ENCODE data around the gene TRIM3.

TRIM3 gene

GRCh38 chr11:6468712-6469495 lies 4.8 kb downstream of the TRIM3 start:
- POLR2A ChIA-PET: interaction anchor here (2.4 kb wide), 1 partner anchor 13 kb away, joined by 6 read pairs; the partner anchor contains the start of genes ARFIP2 and TIMM10B
- H3K4me3 ChIP-seq (ENCODE audit: low read depth, low read length): no peak overlapping the region
- no peak for TF ChIP-seq CTCF (IDR thresholded peaks at IDR 0.05; ENCODE audit: insufficient read depth, low read length, missing control alignments)
- no peak for DNase-seq (ENCODE audit: low read depth, low spot score)
- CTCF ChIA-PET: interaction anchor here (0.8 to 2.0 kb wide), 11 partner anchors 12 to 214 kb away, joined by 3 to 9 read pairs (median 3); partner anchors contain the start of gene MRPL17

- no peak for DNase-seq (ENCODE audit: low read depth, low spot score)
- H3K4me3 ChIP-seq (ENCODE audit: low read depth, low read length): no peak overlapping the region
- POLR2A ChIA-PET: no interaction called here
- TF ChIP-seq CTCF (IDR thresholded peaks at IDR 0.05; ENCODE audit: insufficient read depth, low read length, missing control alignments): no peak
- CTCF ChIA-PET: interaction anchor here (1.5 to 7.7 kb wide), 2 partner anchors 15 to 81 kb away, joined by 4 to 82 read pairs; partner anchors contain the start of gene HPX
Observed at GRCh38 chr11:6459099-6459450, 14.7 kb downstream of the TRIM3 start.

- DNase-seq (ENCODE audit: low read depth, low spot score): no peak
- CTCF ChIA-PET: interaction anchor here (1.5 to 7.7 kb wide), 2 partner anchors 15 to 80 kb away, joined by 4 to 82 read pairs; partner anchors contain the start of gene HPX
- TF ChIP-seq CTCF (IDR thresholded peaks at IDR 0.05; ENCODE audit: insufficient read depth, low read length, missing control alignments): no peak
- POLR2A ChIA-PET: no interaction called here
- no peak overlapping the region for H3K4me3 ChIP-seq (ENCODE audit: low read depth, low read length)
Observed at GRCh38 chr11:6458352-6459098, 15.2 kb downstream of the TRIM3 start.

GRCh38 chr11:6457581-6458320 lies 16.0 kb downstream of the TRIM3 start:
- DNase-seq (ENCODE audit: low read depth, low spot score): no peak
- no peak for TF ChIP-seq CTCF (IDR thresholded peaks at IDR 0.05; ENCODE audit: insufficient read depth, low read length, missing control alignments)
- no peak overlapping the region for H3K4me3 ChIP-seq (ENCODE audit: low read depth, low read length)
- ChIA-PET POLR2A (no interaction called here), CTCF (interaction anchor here (1.5 to 11.8 kb wide), 3 partner anchors 11 to 79 kb away, joined by 4 to 192 read pairs (median 5); partner anchors contain the start of gene HPX)

GRCh38 chr11:6456361-6457073 lies 17.2 kb downstream of the TRIM3 start:
- no peak overlapping the region for H3K4me3 ChIP-seq (ENCODE audit: low read depth, low read length)
- TF ChIP-seq CTCF (IDR thresholded peaks at IDR 0.05; ENCODE audit: insufficient read depth, low read length, missing control alignments): no peak
- POLR2A ChIA-PET: no interaction called here
- CTCF ChIA-PET: interaction anchor here (1.6 to 19.9 kb wide), 3 partner anchors 12 to 75 kb away, joined by 5 to 701 read pairs (median 192); partner anchors contain the start of genes HPX and SMPD1
- DNase-seq (ENCODE audit: low read depth, low spot score): no peak

Data from AG04449 (cell line).